ENCODE results near the gene GRID2. TPM values are rescaled to one million over a fixed set of nuclear protein-coding genes. Genes with fewer than 3 reads are reported as not detected.

GRID2 gene
- total RNA-seq, 2 experiments from 2014 or later, result not detected

GRCh38 chr4:93370256-93370655 is 1066.5 kb downstream of the GRID2 start:
- POLR2A ChIA-PET, result no interaction called here

GRCh38 chr4:93373893-93374860 is 1070.4 kb downstream of the GRID2 start:
- no peak for DNase-seq
- no peak overlapping the region for H3K27ac Mint-ChIP-seq
- POLR2A ChIA-PET, result no interaction called here
- CTCF ChIA-PET, result no interaction called here
- H3K4me3 Mint-ChIP-seq, result no peak overlapping the region
- H3K36me3 Mint-ChIP-seq (ENCODE audit: low read depth), result no peaks in the 10 kb centered on the region
- peaks cover 3% of the 10 kb centered on the region for H3K9me3 Mint-ChIP-seq
- no peaks in the 10 kb centered on the region for H3K27me3 Mint-ChIP-seq
- no peaks in the 10 kb centered on the region for H3K4me1 Mint-ChIP-seq

More at GRCh38 chr4:93370256-93370655, 1066.5 kb downstream of the GRID2 start:
- no peak overlapping the region for H3K27ac Mint-ChIP-seq
- H3K4me1 Mint-ChIP-seq, result no peaks in the 10 kb centered on the region
- peaks cover 3% of the 10 kb centered on the region for H3K9me3 Mint-ChIP-seq
- no peak overlapping the region for H3K4me3 Mint-ChIP-seq
- H3K36me3 Mint-ChIP-seq (ENCODE audit: low read depth), result no peaks in the 10 kb centered on the region
- DNase-seq, result no peak
- CTCF ChIA-PET, result no interaction called here
- H3K27me3 Mint-ChIP-seq, result no peaks in the 10 kb centered on the region

- no peak overlapping the region for H3K27ac Mint-ChIP-seq
- H3K9me3 Mint-ChIP-seq, result peaks cover 3% of the 10 kb centered on the region
- DNase-seq, result no peak
- no peaks in the 10 kb centered on the region for H3K27me3 Mint-ChIP-seq
- no peak overlapping the region for H3K4me3 Mint-ChIP-seq
- ChIA-PET POLR2A (no interaction called here), CTCF (no interaction called here)
- H3K4me1 Mint-ChIP-seq, result no peaks in the 10 kb centered on the region
- H3K36me3 Mint-ChIP-seq (ENCODE audit: low read depth), result no peaks in the 10 kb centered on the region
These were observed 1080.5 kb downstream of the GRID2 start for GRCh38 chr4:93384241-93384640.

- Mint-ChIP-seq H3K4me3 (no peak overlapping the region), H3K27me3 (no peaks in the 10 kb centered on the region), H3K36me3 (ENCODE audit: low read depth) (no peaks in the 10 kb centered on the region), H3K4me1 (no peaks in the 10 kb centered on the region), H3K9me3 (peaks cover 5% of the 10 kb centered on the region), H3K27ac (no peak overlapping the region)
- CTCF ChIA-PET, result no interaction called here
- POLR2A ChIA-PET, result no interaction called here
- no peak for DNase-seq
These were observed 1081.1 kb downstream of the GRID2 start for GRCh38 chr4:93384887-93385286.

- H3K27me3 Mint-ChIP-seq, result no peaks in the 10 kb centered on the region
- no peaks in the 10 kb centered on the region for H3K4me1 Mint-ChIP-seq
- ChIA-PET POLR2A (no interaction called here), CTCF (no interaction called here)
- no peaks in the 10 kb centered on the region for H3K9me3 Mint-ChIP-seq
- DNase-seq, result no peak
- no peak overlapping the region for H3K4me3 Mint-ChIP-seq
- no peak overlapping the region for H3K27ac Mint-ChIP-seq
- H3K36me3 Mint-ChIP-seq (ENCODE audit: low read depth), result no peaks in the 10 kb centered on the region
These were observed 1090.8 kb downstream of the GRID2 start for GRCh38 chr4:93394545-93395081.

- ChIA-PET CTCF (no interaction called here), POLR2A (no interaction called here)
- Mint-ChIP-seq H3K4me1 (no peaks in the 10 kb centered on the region), H3K27me3 (no peaks in the 10 kb centered on the region), H3K27ac (no peak overlapping the region), H3K36me3 (ENCODE audit: low read depth) (no peaks in the 10 kb centered on the region), H3K9me3 (no peaks in the 10 kb centered on the region), H3K4me3 (no peak overlapping the region)
- no peak for DNase-seq
These were observed 1092.5 kb downstream of the GRID2 start for GRCh38 chr4:93396272-93396671.

- H3K36me3 Mint-ChIP-seq (ENCODE audit: low read depth), result no peaks in the 10 kb centered on the region
- no peak for DNase-seq
- H3K4me1 Mint-ChIP-seq, result no peaks in the 10 kb centered on the region
- peaks cover 3% of the 10 kb centered on the region for H3K9me3 Mint-ChIP-seq
- H3K27ac Mint-ChIP-seq, result no peak overlapping the region
- no peaks in the 10 kb centered on the region for H3K27me3 Mint-ChIP-seq
- POLR2A ChIA-PET, result no interaction called here
- no peak overlapping the region for H3K4me3 Mint-ChIP-seq
- CTCF ChIA-PET, result no interaction called here
These were observed 1099.8 kb downstream of the GRID2 start for GRCh38 chr4:93403571-93403970.

- Mint-ChIP-seq H3K27ac (no peak overlapping the region), H3K9me3 (no peaks in the 10 kb centered on the region), H3K27me3 (no peaks in the 10 kb centered on the region), H3K36me3 (ENCODE audit: low read depth) (no peaks in the 10 kb centered on the region), H3K4me3 (no peak overlapping the region), H3K4me1 (no peaks in the 10 kb centered on the region)
- no peak for DNase-seq
- CTCF ChIA-PET, result no interaction called here
- POLR2A ChIA-PET, result no interaction called here
These were observed 1103.9 kb downstream of the GRID2 start for GRCh38 chr4:93407493-93408275.

GRCh38 chr4:93409035-93409434 is 1105.3 kb downstream of the GRID2 start:
- no peaks in the 10 kb centered on the region for H3K27me3 Mint-ChIP-seq
- no peaks in the 10 kb centered on the region for H3K9me3 Mint-ChIP-seq
- no peaks in the 10 kb centered on the region for H3K36me3 Mint-ChIP-seq (ENCODE audit: low read depth)
- ChIA-PET POLR2A (no interaction called here), CTCF (no interaction called here)
- DNase-seq, result no peak
- H3K4me1 Mint-ChIP-seq, result no peaks in the 10 kb centered on the region
- no peak overlapping the region for H3K27ac Mint-ChIP-seq
- no peak overlapping the region for H3K4me3 Mint-ChIP-seq

- no peak overlapping the region for H3K27ac Mint-ChIP-seq
- H3K36me3 Mint-ChIP-seq (ENCODE audit: low read depth), result no peaks in the 10 kb centered on the region
- no peaks in the 10 kb centered on the region for H3K9me3 Mint-ChIP-seq
- POLR2A ChIA-PET, result no interaction called here
- no peak for DNase-seq
- CTCF ChIA-PET, result no interaction called here
- H3K4me1 Mint-ChIP-seq, result no peaks in the 10 kb centered on the region
- H3K4me3 Mint-ChIP-seq, result no peak overlapping the region
- no peaks in the 10 kb centered on the region for H3K27me3 Mint-ChIP-seq
These were observed 1110.3 kb downstream of the GRID2 start for GRCh38 chr4:93414041-93414550.

- ChIA-PET CTCF (no interaction called here), POLR2A (no interaction called here)
- no peaks in the 10 kb centered on the region for H3K4me1 Mint-ChIP-seq
- no peaks in the 10 kb centered on the region for H3K27me3 Mint-ChIP-seq
- no peak overlapping the region for H3K4me3 Mint-ChIP-seq
- H3K9me3 Mint-ChIP-seq, result no peaks in the 10 kb centered on the region
- no peak for DNase-seq
- no peaks in the 10 kb centered on the region for H3K36me3 Mint-ChIP-seq (ENCODE audit: low read depth)
- no peak overlapping the region for H3K27ac Mint-ChIP-seq
These were observed 1112.8 kb downstream of the GRID2 start for GRCh38 chr4:93416344-93417128.

- POLR2A ChIA-PET, result no interaction called here
- CTCF ChIA-PET, result no interaction called here
These were observed 1127.6 kb downstream of the GRID2 start for GRCh38 chr4:93431371-93431770.

GRCh38 chr4:93433840-93434239 is 1130.1 kb downstream of the GRID2 start:
- H3K9me3 Mint-ChIP-seq, result peaks cover 4% of the 10 kb centered on the region

More at GRCh38 chr4:93431371-93431770, 1127.6 kb downstream of the GRID2 start:
- Mint-ChIP-seq H3K9me3 (no peaks in the 10 kb centered on the region), H3K4me1 (no peaks in the 10 kb centered on the region), H3K27me3 (no peaks in the 10 kb centered on the region), H3K4me3 (no peak overlapping the region), H3K27ac (no peak overlapping the region), H3K36me3 (ENCODE audit: low read depth) (no peaks in the 10 kb centered on the region)
- DNase-seq, result no peak

More at GRCh38 chr4:93433840-93434239, 1130.1 kb downstream of the GRID2 start:
- no peaks in the 10 kb centered on the region for H3K4me1 Mint-ChIP-seq
- POLR2A ChIA-PET, result no interaction called here
- no peak overlapping the region for H3K4me3 Mint-ChIP-seq
- H3K27me3 Mint-ChIP-seq, result no peaks in the 10 kb centered on the region
- H3K36me3 Mint-ChIP-seq (ENCODE audit: low read depth), result no peaks in the 10 kb centered on the region
- no peak overlapping the region for H3K27ac Mint-ChIP-seq
- DNase-seq, result no peak
- CTCF ChIA-PET, result no interaction called here

Measured in activated CD4-positive, alpha-beta memory T cell treated with anti-CD3 and anti-CD28 coated beads, Interleukin-2, amount 10 ng/mL, durations not matched to agents 7 days and 5 days (primary cell).